HG02973 (cell line): Measurements from ENCODE around the gene GFER.
"Not testable (repeated sequence)": the region's sequence is repeated elsewhere in the genome, so short reads cannot be mapped to it uniquely, and the experiment has no call there.

Source experiments
- ATAC-seq: cut with Tn5 transposase; IDR thresholded peaks from one replicate; pipeline ENCODE4 v1.9.1; 2021; ENCODE audit warnings: moderate library complexity; ENCODE audit not compliant: unreplicated experiment

GFER gene

GRCh38 chr16:2025251-2025650 lies 41.3 kb downstream of the GFER start:
- ATAC-seq: no peak

- no peak for ATAC-seq
These were observed 42.0 kb downstream of the GFER start for GRCh38 chr16:2025878-2026460.

GRCh38 chr16:2026461-2027023 lies 42.5 kb downstream of the GFER start, which contains the start of gene NHERF2:
NHERF2 (plus strand) TSS chr16:2026902; CDS start chr16:2027006, 104 bp downstream.
- no peak for ATAC-seq

- no peak for ATAC-seq
These were observed 43.3 kb downstream of the GFER start for GRCh38 chr16:2027024-2028010.

- no peak for ATAC-seq
These were observed 44.2 kb downstream of the GFER start for GRCh38 chr16:2028146-2028545.

GRCh38 chr16:2028620-2029220 lies 44.7 kb downstream of the GFER start:
- no peak for ATAC-seq

- no peak for ATAC-seq
These were observed 45.4 kb downstream of the GFER start for GRCh38 chr16:2029350-2029749.

- ATAC-seq: no peak
These were observed 46.0 kb downstream of the GFER start for GRCh38 chr16:2030036-2030435.

GRCh38 chr16:2031081-2031577 lies 47.1 kb downstream of the GFER start:
- no peak for ATAC-seq

GRCh38 chr16:2032285-2033056 lies 48.5 kb downstream of the GFER start:
- no peak for ATAC-seq

- ATAC-seq: no peak
These were observed 49.3 kb downstream of the GFER start for GRCh38 chr16:2033057-2033908.

- ATAC-seq: not testable (repeated sequence)
These were observed 50.1 kb downstream of the GFER start for GRCh38 chr16:2033909-2034695.

- ATAC-seq: no peak
These were observed 50.9 kb downstream of the GFER start for GRCh38 chr16:2034696-2035430.

GRCh38 chr16:2035431-2036199 lies 51.6 kb downstream of the GFER start:
- no peak for ATAC-seq

- no peak for ATAC-seq
These were observed 52.4 kb downstream of the GFER start for GRCh38 chr16:2036200-2036966.

GRCh38 chr16:2037115-2037514 lies 53.1 kb downstream of the GFER start:
- ATAC-seq: no peak
